Measurements from ENCODE around the gene CD109.

The CD109 gene

DNA sequence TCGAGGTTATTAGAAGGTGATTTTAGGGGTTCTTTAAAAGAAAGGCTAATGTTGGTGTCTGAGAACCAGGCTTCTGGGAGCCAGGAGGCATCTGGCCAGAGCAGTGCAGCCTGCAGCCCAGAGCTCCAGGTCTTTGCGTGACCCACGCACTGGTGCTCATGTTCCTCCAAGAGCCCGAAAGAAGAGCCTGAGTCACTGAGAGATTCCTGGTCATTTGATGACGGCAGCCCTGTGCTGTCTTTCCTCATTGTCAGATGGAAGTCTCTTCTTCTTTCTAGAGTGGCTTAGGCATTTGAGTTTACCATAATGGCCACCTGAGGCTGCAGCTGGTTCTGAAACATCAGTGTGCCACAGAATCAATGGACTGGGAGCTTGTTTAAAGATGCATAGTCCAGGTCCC is 46.4 kb downstream of the CD109 start:
- Histone ChIP-seq H3K27me3 (ENCODE audit: insufficient read depth, low read length, poor library complexity) (no peaks in the 10 kb centered on the region), H3K27ac (ENCODE audit: low read depth, low read length) (no peak overlapping the region), H3K4me2 (ENCODE audit: low read length) (no peak overlapping the region), H2BK15ac (replicated peaks; ENCODE audit: low read depth) (no peak overlapping the region), H3K18ac (ENCODE audit: low read length) (no peak overlapping the region), H3K23ac (ENCODE audit: low read length) (no peak overlapping the region), H2BK5ac (ENCODE audit: low read length) (no peak overlapping the region), H4K5ac (ENCODE audit: low read length) (no peak overlapping the region), H3K4ac (ENCODE audit: low read depth, low read length) (no peak overlapping the region), H3K4me1 (ENCODE audit: control insufficient read depth, low read depth, low read length) (no peaks in the 10 kb centered on the region), H3K36me3 (ENCODE audit: control insufficient read depth, insufficient read depth, low read length) (no peaks in the 10 kb centered on the region), H3K79me1 (ENCODE audit: low read length) (no peaks in the 10 kb centered on the region), H4K8ac (ENCODE audit: low read depth, low read length) (no peak overlapping the region), H3K9ac (ENCODE audit: low read length) (no peak overlapping the region), H3K56ac (ENCODE audit: low read length) (no peak overlapping the region), H3K79me2 (ENCODE audit: control insufficient read depth, insufficient read depth, low read length) (no peaks in the 10 kb centered on the region), H3K4me3 (ENCODE audit: low read length) (no peak overlapping the region), H2BK120ac (ENCODE audit: low read depth, low read length) (no peak overlapping the region), H2AK5ac (ENCODE audit: low read length) (no peak overlapping the region)
- 100% methylated on average over 1 of the region's 5 CpGs for WGBS (ENCODE audit: extremely low coverage, insufficient coverage, low lambda C conversion rate)
- DNase-seq, result no peak

- WGBS (ENCODE audit: extremely low coverage, insufficient coverage, low lambda C conversion rate), result no CpG with 5 or more reads among the region's 3 CpGs
- no peak for DNase-seq
- H3K4ac ChIP-seq (ENCODE audit: low read depth, low read length), result no peak overlapping the region
Observed at GRCh38 chr6:73743081-73743480, 47.1 kb downstream of the CD109 start.

GRCh38 chr6:73743556-73743955 is 47.6 kb downstream of the CD109 start:
- H3K9ac ChIP-seq (ENCODE audit: low read length), result no peak overlapping the region
- no peak overlapping the region for H3K27ac ChIP-seq (ENCODE audit: low read depth, low read length)
- H3K79me1 ChIP-seq (ENCODE audit: low read length), result no peaks in the 10 kb centered on the region
- H4K8ac ChIP-seq (ENCODE audit: low read depth, low read length), result no peak overlapping the region
- H3K4ac ChIP-seq (ENCODE audit: low read depth, low read length), result no peak overlapping the region
- no peak overlapping the region for H3K4me2 ChIP-seq (ENCODE audit: low read length)
- no peak overlapping the region for H3K56ac ChIP-seq (ENCODE audit: low read length)
- no CpG with 5 or more reads among the region's 3 CpGs for WGBS (ENCODE audit: extremely low coverage, insufficient coverage, low lambda C conversion rate)
- no peak for DNase-seq
- H3K79me2 ChIP-seq (ENCODE audit: control insufficient read depth, insufficient read depth, low read length), result no peaks in the 10 kb centered on the region
- H2BK15ac ChIP-seq (replicated peaks; ENCODE audit: low read depth), result no peak overlapping the region
- no peaks in the 10 kb centered on the region for H3K36me3 ChIP-seq (ENCODE audit: control insufficient read depth, insufficient read depth, low read length)
- no peaks in the 10 kb centered on the region for H3K4me1 ChIP-seq (ENCODE audit: control insufficient read depth, low read depth, low read length)
- no peak overlapping the region for H3K18ac ChIP-seq (ENCODE audit: low read length)
- no peaks in the 10 kb centered on the region for H3K27me3 ChIP-seq (ENCODE audit: insufficient read depth, low read length, poor library complexity)
- H2AK5ac ChIP-seq (ENCODE audit: low read length), result no peak overlapping the region
- H3K4me3 ChIP-seq (ENCODE audit: low read length), result no peak overlapping the region
- no peak overlapping the region for H4K5ac ChIP-seq (ENCODE audit: low read length)
- H2BK120ac ChIP-seq (ENCODE audit: low read depth, low read length), result no peak overlapping the region
- H3K23ac ChIP-seq (ENCODE audit: low read length), result no peak overlapping the region
- H2BK5ac ChIP-seq (ENCODE audit: low read length), result no peak overlapping the region

More at GRCh38 chr6:73743081-73743480, 47.1 kb downstream of the CD109 start:
- no peaks in the 10 kb centered on the region for H3K4me1 ChIP-seq (ENCODE audit: control insufficient read depth, low read depth, low read length)
- H3K56ac ChIP-seq (ENCODE audit: low read length), result no peak overlapping the region
- no peak overlapping the region for H4K5ac ChIP-seq (ENCODE audit: low read length)
- H3K79me1 ChIP-seq (ENCODE audit: low read length), result no peaks in the 10 kb centered on the region
- no peaks in the 10 kb centered on the region for H3K27me3 ChIP-seq (ENCODE audit: insufficient read depth, low read length, poor library complexity)
- no peak overlapping the region for H3K23ac ChIP-seq (ENCODE audit: low read length)
- H2AK5ac ChIP-seq (ENCODE audit: low read length), result no peak overlapping the region
- H3K18ac ChIP-seq (ENCODE audit: low read length), result no peak overlapping the region
- no peak overlapping the region for H4K8ac ChIP-seq (ENCODE audit: low read depth, low read length)
- no peak overlapping the region for H3K27ac ChIP-seq (ENCODE audit: low read depth, low read length)
- H2BK120ac ChIP-seq (ENCODE audit: low read depth, low read length), result no peak overlapping the region
- H3K9ac ChIP-seq (ENCODE audit: low read length), result no peak overlapping the region
- no peaks in the 10 kb centered on the region for H3K36me3 ChIP-seq (ENCODE audit: control insufficient read depth, insufficient read depth, low read length)
- H2BK5ac ChIP-seq (ENCODE audit: low read length), result no peak overlapping the region
- no peak overlapping the region for H2BK15ac ChIP-seq (replicated peaks; ENCODE audit: low read depth)
- H3K79me2 ChIP-seq (ENCODE audit: control insufficient read depth, insufficient read depth, low read length), result no peaks in the 10 kb centered on the region
- H3K4me3 ChIP-seq (ENCODE audit: low read length), result no peak overlapping the region
- no peak overlapping the region for H3K4me2 ChIP-seq (ENCODE audit: low read length)

- H4K5ac ChIP-seq (ENCODE audit: low read length), result no peak overlapping the region
- H3K79me2 ChIP-seq (ENCODE audit: control insufficient read depth, insufficient read depth, low read length), result no peaks in the 10 kb centered on the region
- no peaks in the 10 kb centered on the region for H3K27me3 ChIP-seq (ENCODE audit: insufficient read depth, low read length, poor library complexity)
- H2BK5ac ChIP-seq (ENCODE audit: low read length), result no peak overlapping the region
- no peak overlapping the region for H2BK120ac ChIP-seq (ENCODE audit: low read depth, low read length)
- no peaks in the 10 kb centered on the region for H3K79me1 ChIP-seq (ENCODE audit: low read length)
- no peak overlapping the region for H2AK5ac ChIP-seq (ENCODE audit: low read length)
- no peak overlapping the region for H3K18ac ChIP-seq (ENCODE audit: low read length)
- DNase-seq, result no peak
- H3K4me1 ChIP-seq (ENCODE audit: control insufficient read depth, low read depth, low read length), result no peaks in the 10 kb centered on the region
- H3K9ac ChIP-seq (ENCODE audit: low read length), result no peak overlapping the region
- no peak overlapping the region for H3K56ac ChIP-seq (ENCODE audit: low read length)
- no peak overlapping the region for H3K4me3 ChIP-seq (ENCODE audit: low read length)
- no peak overlapping the region for H3K27ac ChIP-seq (ENCODE audit: low read depth, low read length)
- no peak overlapping the region for H4K8ac ChIP-seq (ENCODE audit: low read depth, low read length)
- no peak overlapping the region for H3K23ac ChIP-seq (ENCODE audit: low read length)
- no CpG with 5 or more reads among the region's 1 CpG for WGBS (ENCODE audit: extremely low coverage, insufficient coverage, low lambda C conversion rate)
- no peak overlapping the region for H3K4me2 ChIP-seq (ENCODE audit: low read length)
- H3K36me3 ChIP-seq (ENCODE audit: control insufficient read depth, insufficient read depth, low read length), result no peaks in the 10 kb centered on the region
- no peak overlapping the region for H2BK15ac ChIP-seq (replicated peaks; ENCODE audit: low read depth)
- no peak overlapping the region for H3K4ac ChIP-seq (ENCODE audit: low read depth, low read length)
Observed at GRCh38 chr6:73746787-73747186, 50.8 kb downstream of the CD109 start.

DNA sequence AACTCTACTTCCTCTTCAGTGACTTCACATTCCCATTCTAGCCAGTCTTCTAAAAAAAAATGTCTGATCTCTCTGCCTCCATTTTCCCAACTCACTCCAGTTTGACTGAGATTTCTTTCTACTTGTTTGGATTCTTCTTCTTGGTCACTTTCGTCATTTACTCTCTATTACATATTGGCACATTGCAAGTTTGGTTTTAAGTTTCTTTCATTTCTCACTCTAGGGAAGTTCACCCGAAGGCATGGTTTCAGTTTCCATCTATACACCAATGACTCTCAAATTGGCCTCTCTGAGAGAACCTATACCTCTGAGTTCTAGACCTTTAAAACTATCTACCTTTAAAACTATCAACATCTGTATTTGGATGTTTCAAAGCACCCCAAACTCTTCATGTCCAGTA is 51.3 kb downstream of the CD109 start:
- Histone ChIP-seq H3K4ac (ENCODE audit: low read depth, low read length) (no peak overlapping the region), H4K8ac (ENCODE audit: low read depth, low read length) (no peak overlapping the region), H3K4me3 (ENCODE audit: low read length) (no peak overlapping the region), H3K36me3 (ENCODE audit: control insufficient read depth, insufficient read depth, low read length) (no peaks in the 10 kb centered on the region), H3K27ac (ENCODE audit: low read depth, low read length) (no peak overlapping the region), H3K79me2 (ENCODE audit: control insufficient read depth, insufficient read depth, low read length) (no peaks in the 10 kb centered on the region), H3K23ac (ENCODE audit: low read length) (no peak overlapping the region), H3K9ac (ENCODE audit: low read length) (no peak overlapping the region), H2AK5ac (ENCODE audit: low read length) (no peak overlapping the region), H3K79me1 (ENCODE audit: low read length) (no peaks in the 10 kb centered on the region), H2BK15ac (replicated peaks; ENCODE audit: low read depth) (no peak overlapping the region), H3K27me3 (ENCODE audit: insufficient read depth, low read length, poor library complexity) (no peaks in the 10 kb centered on the region), H4K5ac (ENCODE audit: low read length) (no peak overlapping the region), H3K18ac (ENCODE audit: low read length) (no peak overlapping the region), H3K4me1 (ENCODE audit: control insufficient read depth, low read depth, low read length) (no peaks in the 10 kb centered on the region), H3K56ac (ENCODE audit: low read length) (no peak overlapping the region), H2BK5ac (ENCODE audit: low read length) (no peak overlapping the region), H3K4me2 (ENCODE audit: low read length) (no peak overlapping the region), H2BK120ac (ENCODE audit: low read depth, low read length) (no peak overlapping the region)
- DNase-seq, result no peak
- WGBS (ENCODE audit: extremely low coverage, insufficient coverage, low lambda C conversion rate), result no CpG with 5 or more reads among the region's 2 CpGs

- Histone ChIP-seq H3K23ac (ENCODE audit: low read length) (no peak overlapping the region), H3K56ac (ENCODE audit: low read length) (no peak overlapping the region), H3K27ac (ENCODE audit: low read depth, low read length) (no peak overlapping the region), H3K79me2 (ENCODE audit: control insufficient read depth, insufficient read depth, low read length) (no peaks in the 10 kb centered on the region), H3K4ac (ENCODE audit: low read depth, low read length) (no peak overlapping the region), H2BK15ac (replicated peaks; ENCODE audit: low read depth) (no peak overlapping the region), H3K4me2 (ENCODE audit: low read length) (no peak overlapping the region), H3K4me3 (ENCODE audit: low read length) (no peak overlapping the region), H3K27me3 (ENCODE audit: insufficient read depth, low read length, poor library complexity) (no peaks in the 10 kb centered on the region), H4K8ac (ENCODE audit: low read depth, low read length) (no peak overlapping the region), H2BK5ac (ENCODE audit: low read length) (no peak overlapping the region), H3K79me1 (ENCODE audit: low read length) (no peaks in the 10 kb centered on the region), H2AK5ac (ENCODE audit: low read length) (no peak overlapping the region), H3K36me3 (ENCODE audit: control insufficient read depth, insufficient read depth, low read length) (no peaks in the 10 kb centered on the region), H4K5ac (ENCODE audit: low read length) (no peak overlapping the region), H3K9ac (ENCODE audit: low read length) (no peak overlapping the region), H3K4me1 (ENCODE audit: control insufficient read depth, low read depth, low read length) (no peaks in the 10 kb centered on the region), H3K18ac (ENCODE audit: low read length) (no peak overlapping the region), H2BK120ac (ENCODE audit: low read depth, low read length) (no peak overlapping the region)
- no peak for DNase-seq
- no CpG with 5 or more reads among the region's 3 CpGs for WGBS (ENCODE audit: extremely low coverage, insufficient coverage, low lambda C conversion rate)
Observed at GRCh38 chr6:73752943-73753342, 56.9 kb downstream of the CD109 start.

Data from mesendoderm (in vitro differentiated cells).